HG03460 (cell line): Measurements from ENCODE around the gene RNF149.
A peak's percentile ranks its signal among the peaks of the same experiment; 100 is the strongest.

Experiments used
- ATAC-seq: cut with Tn5 transposase; IDR thresholded peaks from one replicate; pipeline ENCODE4 v1.9.1; 2021; ENCODE audit not compliant: unreplicated experiment

RNF149 gene

DNA sequence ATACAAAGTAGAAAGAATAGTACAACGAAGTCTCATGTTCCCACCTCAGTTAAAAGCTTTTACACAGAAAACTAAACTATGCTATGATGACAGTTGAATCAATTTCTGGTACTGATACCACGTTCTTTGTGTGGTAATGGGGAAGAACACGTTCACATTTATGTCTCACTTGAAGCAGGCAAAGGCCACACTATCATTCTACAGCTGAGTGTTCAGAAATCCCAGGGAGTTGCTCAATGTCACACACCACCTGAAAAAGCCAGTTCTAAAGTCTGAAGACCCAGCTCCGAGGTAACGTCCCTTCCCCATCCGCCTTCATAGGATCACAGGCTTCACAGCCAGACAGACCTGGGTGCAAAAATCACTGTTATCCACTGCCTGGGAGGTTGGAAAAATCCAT, 8.9 kb downstream of the RNF149 start:
- no peak for ATAC-seq

DNA sequence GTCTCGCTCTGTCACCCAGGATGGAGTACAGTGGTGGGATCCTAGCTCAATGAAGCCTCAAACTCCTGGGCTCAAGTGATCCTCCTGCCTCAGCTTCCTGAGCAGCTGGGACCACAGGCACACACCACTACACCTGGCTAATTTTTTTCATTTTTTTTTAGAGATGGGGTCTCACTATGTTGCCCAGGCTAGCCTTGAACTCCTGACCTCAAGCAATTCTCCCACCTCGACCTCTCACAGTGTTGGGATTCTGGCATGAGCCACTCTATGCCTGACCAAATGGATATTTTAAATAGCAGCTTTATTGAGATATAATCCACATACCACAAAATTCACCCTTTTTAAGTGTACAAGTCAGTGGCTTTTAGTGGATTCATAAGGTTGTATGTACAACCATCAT, 11.1 kb downstream of the RNF149 start:
- no peak for ATAC-seq

DNA sequence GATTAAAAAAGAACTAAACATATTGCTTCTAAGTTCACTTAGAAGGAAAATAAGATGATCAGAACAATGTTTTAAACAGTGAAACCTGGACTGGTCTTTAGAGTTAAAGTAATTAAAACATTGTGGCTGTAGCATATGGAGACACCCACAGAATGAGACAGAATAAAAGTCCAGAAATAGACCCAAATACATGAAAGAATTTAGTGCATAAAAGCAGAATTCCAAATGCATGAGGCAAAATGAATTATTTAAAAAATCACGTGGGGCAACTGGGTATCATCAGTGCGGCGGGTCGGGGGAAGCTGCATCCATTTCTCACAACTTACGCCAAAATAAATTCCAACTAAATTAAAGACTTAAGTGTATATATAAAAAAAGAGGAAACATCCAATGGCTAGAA, 12.1 kb downstream of the RNF149 start:
- ATAC-seq, result no peak

- no peak for ATAC-seq
Measured at GRCh38 chr2:101295895-101296294, 12.6 kb downstream of the RNF149 start.

DNA sequence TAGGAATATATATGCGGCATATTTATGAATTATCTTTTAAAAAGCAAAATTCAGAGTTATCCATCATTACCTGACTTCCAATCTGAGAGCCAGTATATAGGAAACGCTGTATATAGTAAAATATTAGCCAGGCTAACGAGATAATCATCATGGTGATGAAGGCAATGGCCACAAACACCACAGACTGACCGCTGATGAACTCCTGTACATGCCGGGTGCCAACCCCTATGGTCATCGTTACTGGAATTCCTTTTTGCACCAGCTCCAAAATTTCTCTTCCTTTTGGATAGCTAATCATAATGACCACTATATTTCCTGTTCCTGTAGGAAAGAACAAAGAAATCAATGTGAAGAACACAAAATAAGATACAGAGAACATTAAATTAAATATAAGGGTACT, 13.6 kb downstream of the RNF149 start:
- no peak for ATAC-seq

DNA sequence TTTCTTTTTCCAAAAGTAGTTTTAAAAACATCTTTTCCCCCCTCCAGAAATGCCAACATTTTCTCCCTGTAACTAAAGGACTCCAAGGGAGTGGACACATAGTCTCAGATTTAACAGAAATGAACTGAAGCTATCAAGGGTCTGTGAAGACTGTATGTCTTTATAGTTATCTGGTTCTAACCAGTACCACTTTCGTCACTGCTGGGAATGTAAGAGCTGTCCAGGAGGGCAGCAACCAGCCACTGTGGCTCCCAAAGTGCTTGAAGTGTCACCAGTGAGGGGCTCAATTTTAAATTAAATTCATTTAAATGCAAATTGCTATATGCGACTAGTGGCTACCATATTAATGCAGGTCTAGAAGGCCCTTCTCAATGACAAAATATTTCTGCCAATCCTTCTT, 15.0 kb downstream of the RNF149 start:
- ATAC-seq, result no peak

GRCh38 chr2:101291973-101292372, 16.5 kb downstream of the RNF149 start:
- ATAC-seq, result no peak

DNA sequence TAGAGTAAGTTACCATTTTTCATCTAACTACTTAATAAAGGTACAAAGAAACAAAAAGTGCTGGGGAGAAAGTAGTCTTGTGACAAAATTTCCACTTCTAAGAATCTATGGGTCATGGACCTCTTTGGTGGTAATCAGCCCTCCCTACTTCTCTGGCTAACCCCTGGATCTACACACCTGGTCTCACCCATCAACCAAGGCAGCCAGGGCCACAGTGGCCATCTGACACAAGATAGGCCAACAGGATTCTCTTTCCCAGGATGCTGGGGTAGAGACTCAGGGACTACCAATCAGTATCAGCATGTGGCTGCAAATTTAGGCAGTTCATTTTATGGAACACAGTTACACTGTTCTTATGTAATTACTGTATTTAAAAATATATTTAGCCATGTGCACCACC, 17.8 kb downstream of the RNF149 start:
- ATAC-seq, result no peak

DNA sequence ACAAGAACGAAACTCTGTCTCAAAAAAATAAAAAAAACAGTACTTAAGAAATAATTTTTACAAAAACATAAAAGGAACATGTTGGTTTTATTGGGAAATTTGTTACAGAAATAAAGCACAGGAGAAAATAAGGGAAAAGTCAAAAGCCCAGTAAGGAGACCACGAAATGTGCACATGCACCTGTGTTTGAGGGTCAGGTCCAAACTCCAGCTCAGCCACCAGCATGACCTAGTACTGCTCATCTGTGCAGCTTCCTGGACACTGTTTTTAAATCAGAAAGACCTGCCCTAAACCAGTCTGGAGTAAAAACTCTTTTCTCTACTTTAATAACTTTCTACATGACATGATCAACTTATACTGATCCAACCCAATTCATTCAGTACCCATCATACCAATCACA, 21.2 kb downstream of the RNF149 start:
- ATAC-seq, result no peak

DNA sequence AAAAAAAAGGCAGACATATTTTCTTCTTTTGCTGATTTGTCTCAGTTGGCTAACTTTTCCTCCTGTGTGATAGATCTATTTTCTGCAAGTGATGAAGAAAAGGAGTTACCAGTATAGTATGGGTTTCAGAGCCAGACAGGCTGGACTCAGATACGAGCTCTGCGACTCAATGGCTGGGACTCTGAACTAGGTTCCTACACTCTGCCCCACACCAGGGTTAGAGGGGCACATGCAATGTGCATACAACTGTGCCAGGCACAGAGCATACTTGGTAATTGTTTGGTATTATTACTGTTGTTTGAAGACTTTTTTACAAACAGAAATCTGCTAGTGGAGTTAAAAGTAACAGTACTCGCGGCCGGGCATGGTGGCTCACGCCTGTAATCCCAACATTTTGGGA, 21.8 kb downstream of the RNF149 start:
- no peak for ATAC-seq

- ATAC-seq, result no peak
Measured at GRCh38 chr2:101282980-101283379, 25.5 kb downstream of the RNF149 start.

GRCh38 chr2:101281482-101281881, 27.0 kb downstream of the RNF149 start:
- no peak for ATAC-seq

DNA sequence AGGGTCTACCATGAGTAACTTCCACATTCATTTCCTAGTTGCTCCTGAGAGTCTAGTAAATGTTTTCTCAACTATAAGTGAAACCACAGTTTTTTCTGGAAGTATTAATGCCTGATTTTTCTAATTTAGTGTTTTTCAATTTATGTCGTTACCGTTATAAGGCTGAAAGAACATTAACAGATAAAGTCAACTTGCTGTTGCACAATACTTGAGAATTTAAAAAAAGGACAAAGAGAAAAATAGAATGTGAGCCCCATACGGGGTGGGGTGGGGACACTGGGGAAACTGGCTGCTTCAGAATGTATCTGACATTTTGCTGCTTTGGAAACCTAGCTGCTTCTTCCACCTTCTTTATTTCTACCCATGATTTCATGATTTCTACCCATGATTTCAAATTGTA, 29.6 kb downstream of the RNF149 start:
- ATAC-seq, result no peak

GRCh38 chr2:101277111-101277510, 31.4 kb downstream of the RNF149 start:
- ATAC-seq, result no peak

DNA sequence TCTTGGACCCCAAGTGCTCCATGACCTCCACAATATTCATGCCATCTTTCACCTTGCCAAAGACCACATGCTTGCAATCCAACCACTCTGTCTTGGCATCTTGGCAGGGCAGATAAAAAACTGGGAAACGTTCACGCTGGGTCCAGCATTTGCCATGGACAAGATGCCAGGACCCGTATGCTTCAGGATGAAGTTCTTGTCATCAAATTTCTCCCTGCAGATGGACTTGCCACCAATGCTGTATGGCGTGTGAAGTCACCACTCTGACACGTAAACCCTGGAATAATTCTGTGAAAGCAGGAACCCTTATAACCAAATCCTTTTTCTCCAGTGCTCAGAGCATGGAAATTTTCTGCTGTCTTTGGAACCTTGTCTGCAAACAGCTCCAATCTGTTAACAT, 34.4 kb downstream of the RNF149 start:
- no peak for ATAC-seq

DNA sequence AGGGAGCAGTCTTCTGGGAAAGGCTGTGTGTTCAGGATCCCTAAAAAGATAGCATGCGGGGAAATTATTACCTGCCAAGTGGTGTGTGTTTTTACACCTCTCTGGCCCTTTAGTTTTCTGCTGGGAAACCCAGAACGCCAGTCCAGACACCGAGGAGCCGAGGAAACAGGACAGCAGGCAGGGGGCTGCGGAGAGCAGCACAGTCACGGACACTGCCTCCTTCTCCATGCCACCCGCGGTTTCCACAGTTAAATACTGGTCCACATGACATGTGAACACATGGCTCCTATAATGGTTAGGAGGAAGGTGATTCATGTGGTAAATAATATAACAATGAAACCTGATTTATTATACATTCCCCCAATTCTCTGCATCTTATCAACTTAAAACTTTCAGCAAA, 35.4 kb downstream of the RNF149 start:
- no peak for ATAC-seq

DNA sequence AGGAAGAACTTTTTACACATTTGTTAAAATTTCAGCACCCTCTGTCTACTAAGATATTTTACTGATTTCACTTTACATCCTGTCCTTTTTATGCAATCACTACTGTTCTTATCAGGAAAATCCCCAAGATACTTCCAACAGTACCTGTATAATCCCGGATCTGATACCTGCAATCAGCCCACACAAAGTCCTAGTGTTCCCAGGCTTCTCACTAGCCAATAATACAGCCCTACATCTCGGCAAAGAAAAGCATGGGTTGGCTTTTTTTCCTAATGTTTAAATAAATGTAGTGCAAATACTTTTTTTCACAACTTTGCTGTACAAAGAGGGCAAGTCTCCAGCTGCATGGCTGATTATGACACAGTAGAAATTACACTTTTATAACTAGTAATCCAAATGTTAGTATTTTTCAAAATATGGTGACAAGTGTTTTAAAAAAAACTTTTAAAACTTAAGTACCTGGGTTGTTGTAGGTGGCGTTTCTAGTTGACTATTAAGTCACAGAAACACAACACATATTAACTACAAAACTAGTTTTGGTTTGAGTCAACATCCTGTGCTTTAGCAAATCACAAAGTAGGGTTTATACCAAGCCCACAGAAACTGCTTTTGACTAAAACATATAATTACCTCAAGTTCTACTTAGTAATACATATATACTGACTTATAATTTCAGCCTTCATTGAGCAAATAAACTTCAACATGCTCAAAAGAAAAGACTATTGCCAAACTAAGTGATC, 36.3 kb downstream of the RNF149 start:
- ATAC-seq, result peak; percentile 72

DNA sequence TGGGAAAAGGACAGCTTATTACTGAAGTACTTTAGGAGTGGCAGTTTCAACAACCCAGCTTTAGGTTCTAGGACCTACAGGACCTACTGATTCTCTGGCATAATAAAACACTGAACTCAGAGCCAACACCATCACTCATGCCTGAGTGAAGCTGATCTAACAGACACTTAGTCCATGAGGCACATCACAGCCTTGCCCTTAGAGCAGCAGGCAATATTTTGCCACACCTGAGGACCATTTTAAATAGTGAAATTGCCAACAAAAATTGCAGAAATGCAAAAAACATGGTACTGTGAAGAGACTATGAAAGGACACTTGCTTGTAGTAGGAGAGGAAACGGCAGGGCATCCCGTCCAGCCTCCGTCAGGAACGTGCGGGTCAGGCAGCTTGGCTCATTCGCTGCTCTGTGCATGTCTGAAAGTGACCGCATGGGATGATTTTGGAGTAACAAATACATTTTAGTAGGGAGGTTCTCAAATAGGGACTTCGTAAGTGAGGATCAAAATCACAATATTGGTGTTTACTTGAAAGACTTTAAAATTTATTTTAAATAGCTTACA, 37.7 kb downstream of the RNF149 start:
- no peak for ATAC-seq

GRCh38 chr2:101267671-101268656, 40.5 kb downstream of the RNF149 start:
- peak; percentile 63 for ATAC-seq

DNA sequence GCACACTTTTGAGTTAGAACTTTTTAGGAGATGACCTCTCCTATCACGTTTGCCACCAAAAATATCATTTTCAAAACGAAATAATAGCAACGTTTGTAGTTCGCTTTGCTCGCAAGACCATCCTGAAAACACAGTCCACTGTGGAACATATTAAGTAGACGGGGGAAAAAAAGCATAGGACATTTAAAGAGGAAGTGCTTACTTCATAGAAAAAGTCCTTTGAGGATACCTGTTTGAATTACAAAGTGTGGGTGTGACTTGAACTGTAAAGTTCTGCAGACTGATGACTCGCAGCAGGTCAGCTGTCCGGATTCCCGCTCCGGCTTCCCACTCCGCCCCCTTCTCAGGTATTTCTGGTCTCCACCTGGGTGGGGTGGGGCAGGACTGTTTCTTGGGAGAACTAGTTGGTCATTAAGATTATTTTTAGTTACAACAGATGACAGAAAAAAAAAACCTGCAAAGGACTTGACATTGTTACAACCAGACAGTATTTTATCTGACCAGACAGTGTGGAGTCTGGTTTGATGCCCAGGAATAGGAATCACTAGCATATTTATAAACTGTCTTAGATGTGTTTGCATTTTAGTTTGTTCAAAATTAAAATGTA, 42.5 kb downstream of the RNF149 start:
- ATAC-seq, result no peak

- no peak for ATAC-seq
Measured at GRCh38 chr2:101264360-101264939, 44.1 kb downstream of the RNF149 start.
